Activated CD4-positive, alpha-beta T cell treated with anti-CD3 and anti-CD28 coated beads for 36 hours (primary cell): ENCODE data around the gene MYO3B. TPM values are rescaled to one million over a fixed set of nuclear protein-coding genes. Genes with fewer than 3 reads are reported as not detected.

Experiments
- ATAC-seq: fragments of 200-7000 bp; cut with Tn5 transposase; one replicate; pipeline ENCODE4 v1.10.0; 2021; ENCODE audit warnings: mild to moderate bottlenecking, moderate library complexity
- CTCF ChIA-PET: fragments of 350-600 bp; sonication (Branson Sonifier 250); formaldehyde crosslinking; loops from one replicate; lab custom pipeline; 2021; ENCODE audit warnings: antibody characterized with exemption; lab: Charles Lee
- POLR2A ChIA-PET: fragments of 350-600 bp; sonication (Branson Sonifier 250); formaldehyde crosslinking; loops from one replicate; lab custom pipeline; 2021; ENCODE audit warnings: antibody characterized with exemption, inconsistent platforms; lab: Charles Lee
- DNase-seq: peaks from one replicate; pipeline ENCODE4 v3.0.0-alpha.2; 2020
- H3K27ac Mint-ChIP-seq: one replicate; pipeline ENCODE4 v1.8.0; 2021; ENCODE audit warnings: mixed read lengths
- H3K27me3 Mint-ChIP-seq: one replicate; pipeline ENCODE4 v1.8.0; 2021; ENCODE audit warnings: mixed read lengths
- H3K36me3 Mint-ChIP-seq: one replicate; pipeline ENCODE4 v1.8.0; 2021; ENCODE audit warnings: low read depth, mixed read lengths
- H3K4me1 Mint-ChIP-seq: one replicate; pipeline ENCODE4 v1.8.0; 2021; ENCODE audit warnings: mixed read lengths
- H3K4me3 Mint-ChIP-seq: one replicate; pipeline ENCODE4 v1.8.0; 2021; ENCODE audit warnings: mild to moderate bottlenecking, moderate library complexity, mixed read lengths
- H3K9me3 Mint-ChIP-seq: one replicate; pipeline ENCODE4 v1.8.0; 2021; ENCODE audit warnings: low read depth, mixed read lengths
- intact Hi-C, 2 experiments: fragments of 100-400 bp; cut with DNase I in 1 of 2; cut with micrococcal nuclease in 1 of 2; formaldehyde crosslinking; loops; one replicate each; pipeline versions ENCODE4 v1.14.2 to v1.15.1; 2022 to 2024; cut with DNase I, micrococcal nuclease
- total RNA-seq, 2 experiments: library from RNA; stranded (reverse); gene quantifications; one replicate each; pipeline ENCODE4 v1.2.3, GENCODE V29; 2021

Gene MYO3B
- total RNA-seq, 2 experiments from 2014 or later = 0.97 to 1.2 TPM

- DNase-seq (no peak), ATAC-seq (no peak)
- POLR2A ChIA-PET = no interaction called here
- H3K9me3 Mint-ChIP-seq = no peaks in the 10 kb centered on the region
- no peaks in the 10 kb centered on the region for H3K36me3 Mint-ChIP-seq
- no peak overlapping the region for H3K4me3 Mint-ChIP-seq
- no peak overlapping the region for H3K27ac Mint-ChIP-seq
- intact Hi-C loops = no loop called here
- H3K27me3 Mint-ChIP-seq = peaks cover 4% of the 10 kb centered on the region
- CTCF ChIA-PET = no interaction called here
- H3K4me1 Mint-ChIP-seq = no peaks in the 10 kb centered on the region
These were observed 512.7 kb downstream of the MYO3B start for GRCh38 chr2:170690640-170691039.

- Mint-ChIP-seq H3K4me3 (no peak overlapping the region), H3K27me3 (peaks cover 4% of the 10 kb centered on the region), H3K4me1 (no peaks in the 10 kb centered on the region), H3K36me3 (no peaks in the 10 kb centered on the region), H3K27ac (no peak overlapping the region), H3K9me3 (no peaks in the 10 kb centered on the region)
- ChIA-PET CTCF (no interaction called here), POLR2A (no interaction called here)
- no peak for ATAC-seq
- no peak for DNase-seq
- intact Hi-C loops = no loop called here
These were observed 516.4 kb downstream of the MYO3B start for GRCh38 chr2:170694316-170694715.

- ChIA-PET CTCF (interaction anchor here (0.7 to 1.4 kb wide), 2 partner anchors 17 to 43 kb away, joined by 3 to 5 read pairs; no protein-coding TSS in a partner anchor), POLR2A (no interaction called here)
- Mint-ChIP-seq H3K27ac (no peak overlapping the region), H3K4me3 (no peak overlapping the region), H3K4me1 (no peaks in the 10 kb centered on the region), H3K36me3 (no peaks in the 10 kb centered on the region), H3K9me3 (no peaks in the 10 kb centered on the region), H3K27me3 (peaks cover 9% of the 10 kb centered on the region)
- ATAC-seq (no peak), DNase-seq (no peak)
- intact Hi-C loops = no loop called here
These were observed 517.8 kb downstream of the MYO3B start for GRCh38 chr2:170695521-170696410.

GRCh38 chr2:170696948-170697347 lies 519.0 kb downstream of the MYO3B start:
- H3K4me1 Mint-ChIP-seq = no peaks in the 10 kb centered on the region
- H3K27me3 Mint-ChIP-seq = peaks cover 9% of the 10 kb centered on the region
- CTCF ChIA-PET = interaction anchor here (0.7 kb wide), 1 partner anchor 42 kb away, joined by 3 read pairs; no protein-coding TSS in a partner anchor

GRCh38 chr2:170701011-170701410 lies 523.1 kb downstream of the MYO3B start:
- DNase-seq = no peak
- Mint-ChIP-seq H3K4me1 (no peaks in the 10 kb centered on the region), H3K27ac (no peak overlapping the region), H3K27me3 (peaks cover 12% of the 10 kb centered on the region), H3K9me3 (peaks cover 4% of the 10 kb centered on the region), H3K4me3 (no peak overlapping the region), H3K36me3 (no peaks in the 10 kb centered on the region)
- POLR2A ChIA-PET = no interaction called here
- no peak for ATAC-seq
- CTCF ChIA-PET = interaction anchor here (0.6 to 0.7 kb wide), 2 partner anchors 11 to 146 kb away, joined by 3 read pairs; no protein-coding TSS in a partner anchor
- intact Hi-C loops = no loop called here

More at GRCh38 chr2:170696948-170697347, 519.0 kb downstream of the MYO3B start:
- Mint-ChIP-seq H3K4me3 (no peak overlapping the region), H3K27ac (no peak overlapping the region), H3K36me3 (no peaks in the 10 kb centered on the region), H3K9me3 (no peaks in the 10 kb centered on the region)
- intact Hi-C loops = no loop called here
- POLR2A ChIA-PET = no interaction called here
- DNase-seq (no peak), ATAC-seq (no peak)

GRCh38 chr2:170703776-170704476 lies 526.0 kb downstream of the MYO3B start:
- Mint-ChIP-seq H3K27ac (no peak overlapping the region), H3K4me3 (no peak overlapping the region), H3K27me3 (peaks cover 26% of the 10 kb centered on the region), H3K4me1 (peaks cover 3% of the 10 kb centered on the region), H3K36me3 (no peaks in the 10 kb centered on the region), H3K9me3 (peaks cover 4% of the 10 kb centered on the region)
- intact Hi-C loops = no loop called here
- ATAC-seq = no peak
- POLR2A ChIA-PET = no interaction called here
- CTCF ChIA-PET = interaction anchor here (0.7 kb wide), 1 partner anchor 219 kb away, joined by 3 read pairs; no protein-coding TSS in a partner anchor
- DNase-seq = no peak
